Neural cell (in vitro differentiated cells): ENCODE measurements around the gene PIGL. TPM values are rescaled to one million over a fixed set of nuclear protein-coding genes. Genes with fewer than 3 reads are reported as not detected.

Source experiments
- H2AFZ ChIP-seq: fragments of 200-600, 300-800 bp; sonication (generic), shearing (Covaris generic); 2 replicates; pipeline ENCODE4 v1.6.0; 2014; ENCODE audit warnings: low read depth, mild to moderate bottlenecking, antibody characterized with exemption, low read length, moderate library complexity
- H3F3A ChIP-seq: fragments of 200-600 bp; shearing (Covaris generic); 2 replicates; pipeline ENCODE4 v1.6.1; 2016; ENCODE audit warnings: mild to moderate bottlenecking, moderate library complexity, mixed read lengths, antibody characterized with exemption, low read length; ENCODE audit not compliant: insufficient read depth, poor library complexity, severe bottlenecking
- H3K27ac ChIP-seq: fragments of 200-600, 300-800 bp; sonication (generic), shearing (Covaris generic); 2 replicates; pipeline ENCODE4 v1.5.1; 2014; ENCODE audit warnings: mild to moderate bottlenecking, low read length, moderate library complexity
- H3K27me3 ChIP-seq: fragments of 300-800, 200-600 bp; sonication (generic), shearing (Covaris generic); 2 replicates; pipeline ENCODE4 v1.6.0; 2014; ENCODE audit warnings: mild to moderate bottlenecking, low read depth, low read length, moderate library complexity; ENCODE audit not compliant: insufficient read depth
- H3K36me3 ChIP-seq: fragments of 300-800, 200-600 bp; sonication (generic), shearing (Covaris generic); 2 replicates; pipeline ENCODE4 v1.5.1; 2014; ENCODE audit warnings: mild to moderate bottlenecking, antibody characterized with exemption, low read length, moderate library complexity; ENCODE audit not compliant: insufficient read depth
- H3K4me2 ChIP-seq: fragments of 300-800, 200-600 bp; sonication (generic), shearing (Covaris generic); 2 replicates; pipeline ENCODE4 v1.6.0; 2014; ENCODE audit warnings: mild to moderate bottlenecking, low read length
- H3K4me3 ChIP-seq: fragments of 300-800, 200-600 bp; sonication (generic), shearing (Covaris generic); 2 replicates; pipeline ENCODE4 v1.5.1; 2014; ENCODE audit warnings: mild to moderate bottlenecking, low read length, moderate library complexity
- H3K79me2 ChIP-seq: fragments of 200-600 bp; shearing (Covaris generic); replicated peaks from 2 replicates; pipeline ENCODE4 v1.6.0; 2014; ENCODE audit warnings: mild to moderate bottlenecking, low read length, moderate library complexity; ENCODE audit not compliant: insufficient read depth
- H3K9ac ChIP-seq: fragments of 300-800, 200-600 bp; sonication (generic), shearing (Covaris generic); 2 replicates; pipeline ENCODE4 v1.6.1; 2016; ENCODE audit warnings: mild to moderate bottlenecking, low read length, mixed read lengths
- H3K9me2 ChIP-seq: fragments of 200-600 bp; shearing (Covaris generic); 2 replicates; pipeline ENCODE4 v1.6.1; 2016; ENCODE audit warnings: mild to moderate bottlenecking, low read length, mixed read lengths; ENCODE audit not compliant: insufficient read depth
- H3K9me3 ChIP-seq: fragments of 200-600, 300-800 bp; sonication (generic), shearing (Covaris generic); 2 replicates; pipeline ENCODE4 v1.6.1; 2016; ENCODE audit warnings: mild to moderate bottlenecking, mixed run types, low read length, moderate library complexity, mixed read lengths
- H4K20me1 ChIP-seq: fragments of 200-600 bp; shearing (Covaris generic); 2 replicates; pipeline ENCODE4 v1.6.1; 2016; ENCODE audit warnings: mild to moderate bottlenecking, mixed run types; ENCODE audit not compliant: insufficient read depth
- CTCF ChIP-seq: fragments of 450-650 bp; IDR thresholded peaks from 2 replicates; pipeline ENCODE4 v1.5.1; 2014; ENCODE audit warnings: antibody characterized with exemption, mild to moderate bottlenecking, moderate library complexity; ENCODE audit not compliant: poor library complexity, severe bottlenecking
- EP300 ChIP-seq: fragments of 450-650 bp; conservative IDR thresholded peaks from 2 replicates; pipeline ENCODE4 v1.6.1; 2014; ENCODE audit warnings: antibody characterized with exemption, mild to moderate bottlenecking, moderate library complexity; ENCODE audit not compliant: poor library complexity, severe bottlenecking
- EZH2 ChIP-seq: fragments of 200-600, 300-800 bp; shearing (Covaris generic), sonication (generic); IDR thresholded peaks from 2 replicates; pipeline ENCODE4 v1.6.1; 2014; ENCODE audit warnings: antibody characterized with exemption, low read length, borderline replicate concordance, mild to moderate bottlenecking; ENCODE audit not compliant: insufficient read depth, poor library complexity, severe bottlenecking
- MXI1 ChIP-seq: fragments of 450-650 bp; conservative IDR thresholded peaks from 2 replicates; pipeline ENCODE4 v1.6.1; 2014; ENCODE audit warnings: antibody characterized with exemption, mild to moderate bottlenecking; ENCODE audit not compliant: poor library complexity, severe bottlenecking
- POLR2AphosphoS5 ChIP-seq: IDR thresholded peaks from 2 replicates; pipeline ENCODE4 v1.6.1; 2012
- RAD21 ChIP-seq: fragments of 450-650 bp; conservative IDR thresholded peaks from 2 replicates; pipeline ENCODE4 v1.6.1; 2014; ENCODE audit warnings: antibody characterized with exemption, mild to moderate bottlenecking, moderate library complexity
- REST ChIP-seq: IDR thresholded peaks from 2 replicates; pipeline ENCODE4 v1.6.1; 2012; ENCODE audit warnings: borderline replicate concordance
- SMC3 ChIP-seq: fragments of 450-650 bp; conservative IDR thresholded peaks from 2 replicates; pipeline ENCODE4 v1.6.1; 2014; ENCODE audit warnings: antibody characterized with exemption, mild to moderate bottlenecking, moderate library complexity; ENCODE audit not compliant: poor library complexity
- TAF1 ChIP-seq: IDR thresholded peaks from 2 replicates; pipeline ENCODE4 v1.6.1; 2012; ENCODE audit warnings: low read depth
- polyA plus RNA-seq: library from polyadenylated mRNA; depleted of rRNA; stranded (reverse); fragments of >200 nt; gene quantifications from 2 replicates; pipeline ENCODE4 v1.2.3, GENCODE V29; 2014

PIGL gene
- polyA plus RNA-seq, 1 donor from 2014 or later = 75.5 TPM

DNA sequence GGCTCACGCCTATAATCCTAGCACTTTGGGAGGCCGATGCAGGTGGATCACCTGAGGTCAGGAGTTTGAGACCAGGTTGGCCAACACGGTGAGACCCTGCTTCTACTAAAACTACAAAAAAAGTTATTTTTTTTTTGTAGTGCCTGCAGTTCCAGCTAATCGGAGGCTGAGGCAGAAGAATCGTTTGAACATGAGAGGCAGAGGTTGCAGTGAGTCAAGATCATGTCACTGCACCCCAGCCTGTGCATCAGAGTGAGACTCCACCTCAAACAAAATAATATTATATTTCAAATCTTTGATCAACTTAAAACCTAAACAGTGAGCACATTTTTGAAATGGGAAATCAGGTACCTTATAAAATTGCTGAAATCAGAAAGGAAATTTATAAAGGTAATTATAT lies 38.2 kb upstream of the PIGL start:
- Histone ChIP-seq H3F3A (no peaks in the 10 kb centered on the region), H2AFZ (no peak overlapping the region), H3K9ac (no peak overlapping the region), H3K27ac (no peak overlapping the region), H3K4me3 (no peak overlapping the region), H3K36me3 (no peaks in the 10 kb centered on the region), H3K9me3 (no peaks in the 10 kb centered on the region), H4K20me1 (no peaks in the 10 kb centered on the region), H3K9me2 (no peaks in the 10 kb centered on the region), H3K27me3 (no peaks in the 10 kb centered on the region), H3K4me2 (no peak overlapping the region), H3K79me2 (peaks cover 35% of the 10 kb centered on the region)
- no peak for TF ChIP-seq EP300
- no peak for TF ChIP-seq SMC3
- TF ChIP-seq MXI1 = no peak

DNA sequence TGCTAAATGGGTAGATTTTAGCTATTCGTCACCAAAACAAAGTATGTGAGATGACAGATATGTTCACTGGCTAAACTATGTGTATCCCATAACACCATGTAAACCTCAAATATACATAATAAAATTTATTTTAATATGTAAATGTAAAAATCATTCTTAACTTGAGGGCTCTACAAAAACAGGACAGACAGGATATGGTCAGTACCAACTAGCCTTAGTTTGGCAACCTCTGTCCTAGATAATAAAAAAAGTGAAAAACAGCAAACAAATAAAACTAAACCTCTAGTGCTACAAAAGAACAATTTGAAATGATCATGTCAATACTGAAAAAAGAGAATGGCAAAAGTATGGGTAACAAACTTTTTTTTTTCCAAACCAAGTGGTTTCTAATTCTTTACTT lies 35.4 kb upstream of the PIGL start:
- Histone ChIP-seq H3K9me3 (no peaks in the 10 kb centered on the region), H3K36me3 (no peaks in the 10 kb centered on the region), H3K27ac (no peak overlapping the region), H3K9me2 (no peaks in the 10 kb centered on the region), H4K20me1 (no peaks in the 10 kb centered on the region), H3F3A (no peaks in the 10 kb centered on the region), H2AFZ (no peak overlapping the region), H3K4me3 (no peak overlapping the region), H3K79me2 (peaks cover 20% of the 10 kb centered on the region), H3K4me2 (no peak overlapping the region), H3K9ac (no peak overlapping the region), H3K27me3 (no peaks in the 10 kb centered on the region)
- TF ChIP-seq EP300 (no peak), MXI1 (no peak), TAF1 (no peak)

- Histone ChIP-seq H3K27ac (no peak overlapping the region), H3K27me3 (no peaks in the 10 kb centered on the region), H3K9me2 (no peaks in the 10 kb centered on the region), H3K4me3 (no peak overlapping the region), H3K36me3 (no peaks in the 10 kb centered on the region), H3K9ac (no peak overlapping the region), H2AFZ (no peak overlapping the region), H3K79me2 (peaks cover 19% of the 10 kb centered on the region), H3K4me2 (no peak overlapping the region), H3F3A (no peaks in the 10 kb centered on the region), H3K9me3 (no peaks in the 10 kb centered on the region), H4K20me1 (no peaks in the 10 kb centered on the region)
- TF ChIP-seq RAD21 (no peak), EZH2 (no peak), EP300 (no peak), REST (no peak), SMC3 (no peak), POLR2AphosphoS5 (no peak), TAF1 (no peak), MXI1 (no peak), CTCF (no peak)
Measured at GRCh38 chr17:16187642-16188041, 29.4 kb upstream of the PIGL start.
